GM12875 (cell line): ENCODE measurements around the gene NCAM1.
A peak's percentile ranks its signal among the peaks of the same experiment; 100 is the strongest.

ENCODE experiments used
- H3K4me3 ChIP-seq: one replicate; pipeline ENCODE4 v1.5.1; 2011; ENCODE audit warnings: low read depth, low read length, control low read depth
- TF ChIP-seq, protein P1 (sequence below): IDR thresholded peaks from 2 replicates; pipeline ENCODE4 v1.5.1; 2011; ENCODE audit warnings: low read depth, mild to moderate bottlenecking, control low read depth, inconsistent platforms, low read length, moderate library complexity, borderline replicate concordance; ENCODE audit not compliant: insufficient read depth

Gene NCAM1

DNA sequence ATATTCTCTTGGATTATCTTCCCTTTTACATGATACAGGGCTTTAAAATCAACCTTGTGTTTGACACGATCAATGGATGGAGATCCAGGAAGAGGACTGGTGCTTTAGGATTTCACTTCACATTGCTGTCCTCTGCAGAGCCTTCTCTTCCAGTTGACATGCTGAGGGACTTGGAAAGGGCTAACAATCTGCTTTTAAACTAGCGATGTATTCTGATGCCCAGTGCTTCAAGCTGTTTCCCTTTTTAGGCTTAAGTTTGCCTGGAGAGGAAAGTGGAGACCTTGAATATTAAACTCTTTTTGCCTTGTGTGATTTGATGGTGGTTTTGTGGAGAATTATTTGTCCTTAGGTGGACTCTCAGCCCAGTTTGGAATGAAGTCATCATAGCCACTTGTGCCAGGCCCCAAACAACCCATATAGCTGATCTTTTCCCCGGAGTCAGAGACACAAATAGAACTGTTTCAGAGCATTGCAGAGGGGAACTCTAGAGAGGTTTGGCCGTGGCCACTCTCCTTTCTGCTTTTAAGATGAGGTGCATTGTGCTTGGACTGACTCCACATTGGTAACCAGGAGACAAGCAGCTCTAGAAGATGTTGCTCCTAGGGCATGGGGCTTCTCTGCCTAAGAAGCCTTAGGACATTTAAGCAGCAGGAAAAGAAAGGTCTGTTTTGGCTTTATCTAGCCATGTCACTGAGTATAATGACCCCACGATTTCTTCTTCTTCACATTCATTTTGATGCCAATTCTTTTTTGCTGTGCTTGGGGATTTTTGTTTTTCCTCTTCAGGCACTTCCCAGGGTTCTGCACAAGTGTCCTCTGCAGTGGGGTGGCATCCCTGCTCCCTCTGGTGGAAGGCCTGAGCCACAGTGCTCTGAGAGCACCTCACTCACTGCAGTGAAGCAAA, 152.8 kb downstream of the NCAM1 start:
- TF ChIP-seq, protein P1, sequence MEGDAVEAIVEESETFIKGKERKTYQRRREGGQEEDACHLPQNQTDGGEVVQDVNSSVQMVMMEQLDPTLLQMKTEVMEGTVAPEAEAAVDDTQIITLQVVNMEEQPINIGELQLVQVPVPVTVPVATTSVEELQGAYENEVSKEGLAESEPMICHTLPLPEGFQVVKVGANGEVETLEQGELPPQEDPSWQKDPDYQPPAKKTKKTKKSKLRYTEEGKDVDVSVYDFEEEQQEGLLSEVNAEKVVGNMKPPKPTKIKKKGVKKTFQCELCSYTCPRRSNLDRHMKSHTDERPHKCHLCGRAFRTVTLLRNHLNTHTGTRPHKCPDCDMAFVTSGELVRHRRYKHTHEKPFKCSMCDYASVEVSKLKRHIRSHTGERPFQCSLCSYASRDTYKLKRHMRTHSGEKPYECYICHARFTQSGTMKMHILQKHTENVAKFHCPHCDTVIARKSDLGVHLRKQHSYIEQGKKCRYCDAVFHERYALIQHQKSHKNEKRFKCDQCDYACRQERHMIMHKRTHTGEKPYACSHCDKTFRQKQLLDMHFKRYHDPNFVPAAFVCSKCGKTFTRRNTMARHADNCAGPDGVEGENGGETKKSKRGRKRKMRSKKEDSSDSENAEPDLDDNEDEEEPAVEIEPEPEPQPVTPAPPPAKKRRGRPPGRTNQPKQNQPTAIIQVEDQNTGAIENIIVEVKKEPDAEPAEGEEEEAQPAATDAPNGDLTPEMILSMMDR: peak; percentile 56
- H3K4me3 ChIP-seq: no peak overlapping the region

DNA sequence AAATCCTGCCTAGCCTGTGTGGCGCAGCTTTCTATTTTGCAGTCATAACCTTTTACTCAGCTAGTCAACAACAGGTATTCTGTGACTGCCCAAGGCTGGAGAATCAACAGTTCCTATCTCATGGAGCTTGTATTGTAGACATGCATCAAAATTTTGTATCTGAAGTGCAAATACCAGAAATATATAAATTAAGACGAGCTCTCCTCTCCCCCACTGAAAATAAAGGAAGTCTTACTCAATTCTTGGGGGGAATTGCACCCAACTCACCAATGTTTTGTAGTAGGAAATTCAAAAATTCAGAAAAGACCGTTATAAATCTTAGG, 153.4 kb downstream of the NCAM1 start:
- H3K4me3 ChIP-seq: no peak overlapping the region
- TF ChIP-seq, protein P1: no peak

DNA sequence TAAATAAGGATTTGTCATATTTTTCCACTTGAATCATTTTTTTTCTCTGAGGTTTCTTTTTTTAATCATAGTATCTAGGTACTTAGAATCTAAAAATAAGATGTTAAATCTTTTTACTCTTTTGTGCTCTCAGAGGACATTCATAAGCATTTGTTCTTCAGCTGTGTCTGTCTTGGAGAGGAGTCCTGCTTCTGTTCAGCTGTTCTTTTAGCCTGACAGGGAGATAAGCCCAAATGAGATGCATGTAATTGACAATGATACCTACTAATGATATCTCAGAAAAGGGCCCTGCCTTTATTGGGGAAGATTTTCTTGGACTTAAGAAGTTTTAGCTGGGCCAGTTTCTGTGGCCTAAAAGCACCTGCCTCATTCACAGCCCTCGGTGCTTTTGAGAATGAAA, 156.9 kb downstream of the NCAM1 start:
- TF ChIP-seq, protein P1: no peak
- no peak overlapping the region for H3K4me3 ChIP-seq

DNA sequence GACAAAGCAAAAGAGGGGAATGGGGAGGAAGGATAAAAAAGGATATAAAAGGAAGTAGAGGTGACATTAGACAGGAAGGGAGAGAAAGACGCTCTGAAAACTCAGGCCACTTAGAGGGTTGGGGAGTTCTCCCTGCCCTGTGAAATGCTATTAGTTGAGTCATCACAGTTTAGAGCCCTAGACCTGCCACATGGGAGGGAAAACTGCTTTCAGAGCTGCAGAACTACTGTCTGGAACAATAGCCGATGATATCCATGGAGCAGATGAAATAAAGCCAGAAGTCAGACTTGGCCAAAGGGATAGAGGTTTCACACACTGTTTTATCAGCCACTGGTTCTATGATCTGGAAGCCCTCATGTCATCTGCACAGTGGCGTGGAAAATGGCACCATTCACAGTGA, 157.9 kb downstream of the NCAM1 start:
- TF ChIP-seq, protein P1: no peak
- no peak overlapping the region for H3K4me3 ChIP-seq

DNA sequence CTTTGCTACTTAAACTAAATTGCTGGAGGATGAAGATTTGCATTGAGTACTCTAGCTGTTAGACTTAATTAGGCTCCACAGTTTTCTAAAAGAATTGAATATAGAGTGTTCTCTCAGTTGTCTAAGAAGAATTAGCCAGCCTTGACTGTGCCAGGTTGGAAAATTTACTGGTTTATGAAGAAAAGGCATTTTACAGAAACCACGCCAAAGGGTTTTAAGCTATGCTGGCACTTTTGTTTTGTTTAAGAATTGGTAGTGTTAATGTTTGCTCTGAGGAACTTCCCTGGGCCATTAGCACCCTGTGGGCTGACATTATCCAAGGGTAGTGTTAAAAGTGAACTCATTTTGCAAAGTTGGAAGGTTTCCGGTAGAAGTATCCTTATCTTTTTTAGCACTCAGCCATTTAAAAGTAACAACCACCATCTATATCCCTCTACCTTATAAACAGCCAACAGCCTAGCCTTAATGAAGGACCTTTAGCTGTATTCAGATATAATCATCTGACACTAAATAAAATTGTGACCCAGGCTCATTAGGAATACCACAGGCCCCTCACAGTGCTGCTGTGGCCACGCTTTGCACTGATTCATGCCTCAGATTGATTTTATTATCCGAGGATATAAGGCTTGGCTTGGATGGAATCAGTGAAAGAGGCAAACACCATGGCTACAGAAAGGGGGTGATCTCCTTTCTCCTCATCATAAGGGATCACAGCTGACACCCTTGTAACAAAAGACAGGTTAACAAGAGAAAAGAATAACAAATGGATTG, 158.9 kb downstream of the NCAM1 start:
- no peak overlapping the region for H3K4me3 ChIP-seq
- TF ChIP-seq, protein P1: no peak

DNA sequence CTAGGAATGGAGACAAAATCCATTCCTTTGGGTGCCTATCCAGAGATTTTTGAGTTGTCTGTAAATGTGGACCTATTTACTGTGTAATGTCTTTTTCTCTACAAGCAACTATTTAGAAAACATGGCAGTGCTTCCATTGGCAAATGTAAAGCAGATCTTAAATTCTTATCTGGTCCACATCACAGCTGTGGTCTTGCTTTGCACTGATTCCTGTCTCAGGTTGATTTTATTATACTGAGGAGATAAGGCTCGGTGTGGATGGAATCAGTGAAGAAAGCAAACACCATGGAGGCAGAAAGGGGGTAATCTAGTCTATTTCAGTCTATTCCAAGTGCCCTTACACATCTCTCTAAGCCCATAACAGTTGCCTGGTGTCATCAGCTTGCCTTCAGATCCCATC, 160.5 kb downstream of the NCAM1 start:
- no peak overlapping the region for H3K4me3 ChIP-seq
- TF ChIP-seq, protein P1: no peak
